NCI-H2171 treated with DMSO at 0.1 percent for 48 hours (cell line): ENCODE measurements around the gene SF1.

Source experiments
- DNase-seq: peaks from one replicate; lab custom pipeline; 2025; lab: John Stamatoyannopoulos, UW

Gene SF1

DNA sequence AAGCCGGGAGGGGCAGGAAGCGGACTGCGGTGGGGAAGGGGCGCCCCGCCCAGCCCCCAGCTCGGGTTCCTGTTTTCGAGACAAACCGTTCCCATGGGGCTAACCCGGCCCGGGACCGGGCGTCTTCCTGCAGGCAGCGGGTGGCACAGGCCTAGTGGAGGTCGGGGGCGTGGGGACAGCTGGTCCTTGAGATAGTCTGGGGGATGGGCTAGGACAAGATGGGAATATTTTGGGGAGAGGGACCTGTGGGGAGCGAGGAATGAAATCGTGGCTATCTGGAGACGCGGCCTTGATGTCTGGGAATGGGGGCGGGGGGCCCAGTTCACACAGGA lies 33.2 kb downstream of the SF1 start:
- DNase-seq, result peak; percentile 41

DNA sequence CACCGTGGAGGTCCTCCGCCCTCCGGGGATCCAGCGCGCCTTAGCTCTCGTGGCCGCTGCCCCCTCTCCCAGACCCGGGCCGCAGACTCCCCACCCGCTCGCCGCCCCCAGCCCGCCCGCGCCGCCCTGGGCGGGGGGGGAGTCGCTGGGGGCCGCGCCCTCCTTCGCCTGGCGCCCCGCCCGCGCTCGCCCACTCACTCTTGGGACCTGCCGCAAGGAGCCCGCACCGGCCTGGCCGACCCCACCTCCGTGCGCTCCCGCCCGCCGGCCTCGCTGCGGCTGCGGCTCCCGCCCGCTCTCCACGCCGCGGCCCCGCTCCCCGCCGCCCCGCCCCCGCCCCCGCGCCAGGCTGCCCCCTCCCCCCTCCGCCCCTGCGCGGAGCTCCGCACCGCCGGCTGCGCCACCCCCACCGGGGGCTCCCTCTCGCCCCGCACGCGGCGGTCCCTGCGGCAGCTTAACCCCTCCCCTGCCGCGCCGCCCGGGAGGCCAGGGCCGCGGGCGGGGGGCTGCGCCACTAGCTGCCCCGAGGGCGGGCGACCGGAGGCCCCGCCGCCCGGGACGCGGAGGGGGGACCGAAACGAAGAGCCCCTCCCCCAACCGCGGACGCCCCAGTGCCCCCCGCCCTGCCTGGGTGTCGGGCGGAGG lies 33.7 kb downstream of the SF1 start:
- DNase-seq, result no peak

DNA sequence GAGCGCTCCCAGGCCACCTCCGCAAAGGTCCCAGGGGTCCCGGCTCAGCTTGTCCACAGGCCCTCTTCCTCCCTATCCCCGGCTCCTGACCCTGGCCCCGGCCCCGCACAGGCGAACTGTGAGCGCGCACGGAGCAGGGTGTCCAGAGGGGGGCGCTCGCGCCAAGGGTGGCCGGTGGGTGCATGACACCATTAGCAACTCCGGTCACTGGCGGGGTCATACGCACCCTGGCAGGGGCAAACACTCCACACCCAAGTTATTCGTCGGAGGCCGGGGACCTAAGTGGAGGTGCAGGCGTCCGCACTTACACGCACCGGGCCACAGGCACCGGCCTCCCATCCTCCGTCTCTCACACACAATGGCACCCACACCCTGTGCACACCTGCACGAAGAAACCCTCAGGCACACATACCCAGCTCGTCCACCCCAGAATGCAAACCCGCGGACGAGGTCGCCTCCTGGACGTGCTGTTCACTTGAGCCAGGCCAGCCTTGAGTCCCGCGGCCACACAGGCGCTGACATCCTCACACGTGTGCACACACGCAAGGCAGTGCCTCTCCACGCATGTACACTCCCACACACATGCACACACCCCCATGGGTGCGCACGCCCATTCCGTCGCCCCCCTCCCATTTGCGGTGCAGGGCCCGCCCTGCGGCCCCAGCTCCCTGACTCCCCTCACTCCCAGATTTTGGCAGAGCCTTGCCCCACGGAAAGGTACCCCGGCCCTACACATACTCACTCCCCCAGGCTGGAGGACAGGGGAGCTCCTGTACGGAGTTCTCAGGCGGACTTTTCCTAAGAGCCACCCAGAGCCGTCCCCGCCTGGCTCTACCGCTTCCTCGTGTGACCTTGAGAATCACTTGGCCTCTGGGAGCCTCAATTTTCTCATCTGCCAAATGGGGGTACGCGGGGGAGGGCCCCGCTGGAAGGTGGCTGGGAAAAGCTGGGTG lies 34.5 kb downstream of the SF1 start, which contains the start of gene RASGRP2:
RASGRP2 (minus strand) TSS at position 552 of the 953 bp plus-strand sequence. CDS start 1,276 bp downstream, outside the sequence.
- no peak for DNase-seq

DNA sequence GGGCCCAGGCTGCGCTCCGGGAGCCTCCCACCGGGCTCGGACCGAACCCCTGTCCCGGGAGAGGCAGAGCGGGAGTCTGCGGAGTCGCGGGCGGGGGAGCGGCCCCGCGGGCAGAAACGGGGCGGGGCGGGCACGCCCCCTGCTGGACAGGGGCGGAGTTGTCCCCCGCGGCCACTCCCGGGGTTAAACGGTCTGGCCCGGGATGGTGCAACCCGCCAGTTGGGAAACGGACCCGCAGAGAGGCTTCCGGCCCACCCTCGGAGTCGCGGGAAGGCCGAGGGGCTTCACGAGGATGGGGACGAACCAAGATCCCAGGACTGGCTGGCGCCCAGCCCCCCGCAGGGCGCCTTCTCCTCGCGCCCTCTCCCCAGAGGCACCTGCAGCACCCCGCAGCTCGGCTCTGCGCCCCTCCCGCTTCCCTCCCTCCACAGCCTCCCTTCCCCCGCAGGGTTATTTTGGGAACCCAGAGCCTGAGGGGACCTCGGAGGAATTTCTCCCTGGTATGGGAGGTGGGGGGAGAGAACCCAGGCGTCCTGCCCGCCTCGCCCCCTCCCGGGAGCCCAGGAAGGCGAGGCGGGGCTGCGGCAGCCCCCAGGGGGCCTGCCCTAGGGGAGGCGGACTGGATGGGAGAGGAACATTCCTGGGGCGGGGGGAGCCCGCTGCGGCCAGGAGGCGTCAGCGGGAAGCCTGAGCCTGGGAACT lies 35.3 kb downstream of the SF1 start:
- peak; percentile 26 for DNase-seq

DNA sequence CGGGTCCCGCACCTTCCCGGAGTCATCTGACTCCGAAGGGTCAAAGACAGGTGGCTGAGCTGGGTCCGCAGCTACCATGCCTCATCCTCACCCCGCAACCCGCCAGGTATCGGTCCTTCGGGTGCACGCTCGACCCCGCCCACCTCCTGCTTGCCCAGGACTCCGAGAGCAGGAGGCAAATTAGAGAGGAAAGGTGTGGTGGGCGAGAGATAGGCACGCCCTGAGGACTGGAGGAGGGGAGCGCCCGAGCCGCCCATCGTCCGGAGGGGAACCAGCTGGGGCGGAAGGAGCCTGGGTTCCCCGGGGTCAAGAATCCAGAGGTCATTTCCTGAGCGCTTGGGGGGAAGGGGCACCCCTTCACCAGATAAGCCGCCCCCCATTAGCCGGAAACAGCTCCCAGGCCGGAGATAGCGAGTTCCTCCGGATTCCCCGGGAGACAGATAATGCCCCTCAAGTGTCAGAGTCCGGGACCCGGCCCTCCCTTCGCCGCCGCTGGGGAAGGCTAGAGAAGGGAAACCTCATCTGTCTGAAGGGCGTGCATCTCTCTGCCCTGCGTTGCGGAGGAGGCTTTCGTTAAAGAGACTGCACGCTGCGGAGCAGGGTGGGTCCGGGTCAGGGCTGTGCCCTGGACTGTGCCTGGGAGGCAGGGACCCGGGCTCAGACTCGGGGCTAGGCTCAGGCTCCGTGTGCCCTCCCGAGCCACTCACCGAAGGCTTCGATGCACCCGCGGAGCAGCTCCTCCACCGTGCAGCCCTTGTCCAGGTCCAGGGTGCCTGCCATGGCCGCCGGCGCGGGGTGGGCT lies 36.1 kb downstream of the SF1 start:
- no peak for DNase-seq

DNA sequence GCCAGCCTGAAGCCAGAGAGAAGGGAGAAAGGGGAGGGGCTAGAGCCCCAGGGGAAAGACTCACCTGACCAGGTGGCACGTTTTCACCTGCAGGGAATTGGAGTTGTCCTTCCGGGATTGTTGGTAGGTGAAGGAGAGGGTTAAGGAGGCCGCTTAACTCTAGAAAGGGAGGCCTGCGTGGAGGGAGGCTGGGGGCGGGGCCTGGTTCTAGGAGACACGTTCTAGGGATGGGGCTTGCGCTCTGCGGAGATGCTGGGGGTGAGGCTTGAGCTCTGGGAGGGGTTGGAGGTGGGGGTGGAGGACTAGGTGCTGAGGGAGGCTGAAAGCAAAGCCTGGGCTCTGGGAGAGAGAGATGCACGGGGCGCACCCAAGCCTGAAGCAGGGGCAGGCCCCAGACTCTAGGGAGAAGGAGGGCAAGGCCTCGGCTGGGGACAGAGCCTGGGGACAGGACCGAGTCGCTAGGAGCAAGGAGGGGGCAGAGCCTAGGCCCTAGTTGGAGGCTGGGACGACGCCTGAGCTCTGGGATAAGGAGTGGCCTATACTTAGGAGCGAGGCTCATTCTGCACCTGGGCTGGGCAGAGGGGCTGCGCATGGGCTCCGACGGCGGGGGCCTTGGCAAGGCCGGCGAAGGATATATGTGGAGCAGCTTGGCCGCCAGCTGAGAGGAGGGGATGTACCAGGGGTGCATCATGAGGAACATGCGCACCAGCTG lies 36.8 kb downstream of the SF1 start:
- DNase-seq, result no peak

DNA sequence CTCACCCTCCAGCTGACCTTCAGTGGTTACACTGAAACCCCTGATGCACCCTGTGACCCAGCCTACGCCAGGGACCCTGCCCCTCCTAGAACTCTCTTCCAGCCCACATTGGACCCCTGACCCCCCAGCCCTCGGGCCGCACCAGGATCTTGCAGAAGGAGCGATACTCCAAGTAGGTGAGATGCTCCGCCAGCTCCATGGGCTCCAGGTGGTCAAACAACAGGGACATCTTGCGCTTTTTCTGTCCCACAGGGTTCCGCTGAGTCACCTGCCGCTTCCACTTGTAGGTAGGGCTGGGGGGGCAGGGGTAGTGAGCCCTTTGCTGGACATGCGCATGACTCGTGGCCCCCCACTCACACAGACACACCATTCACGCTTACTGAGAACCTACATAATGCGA lies 38.5 kb downstream of the SF1 start:
- DNase-seq, result no peak

DNA sequence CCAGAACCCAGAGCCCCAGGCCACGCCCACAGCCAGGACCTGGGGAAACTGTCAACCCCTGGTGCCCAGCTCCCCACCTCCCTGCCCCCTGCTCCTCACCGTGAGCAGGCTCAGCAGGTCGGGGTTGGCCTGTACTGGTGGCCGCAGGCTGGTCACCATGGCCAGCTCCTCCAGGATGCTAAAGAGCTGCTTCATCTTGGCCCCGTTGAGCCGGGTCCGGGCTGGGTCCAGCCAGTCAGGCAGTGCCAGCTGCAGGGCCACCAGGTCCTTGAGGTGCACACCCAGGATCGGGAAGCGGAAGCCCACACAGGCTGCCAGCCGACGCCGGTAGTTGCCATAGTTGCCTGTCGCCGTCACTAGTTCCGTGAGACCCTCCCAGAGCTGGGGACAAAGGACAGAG lies 41.7 kb downstream of the SF1 start:
- DNase-seq, result no peak

DNA sequence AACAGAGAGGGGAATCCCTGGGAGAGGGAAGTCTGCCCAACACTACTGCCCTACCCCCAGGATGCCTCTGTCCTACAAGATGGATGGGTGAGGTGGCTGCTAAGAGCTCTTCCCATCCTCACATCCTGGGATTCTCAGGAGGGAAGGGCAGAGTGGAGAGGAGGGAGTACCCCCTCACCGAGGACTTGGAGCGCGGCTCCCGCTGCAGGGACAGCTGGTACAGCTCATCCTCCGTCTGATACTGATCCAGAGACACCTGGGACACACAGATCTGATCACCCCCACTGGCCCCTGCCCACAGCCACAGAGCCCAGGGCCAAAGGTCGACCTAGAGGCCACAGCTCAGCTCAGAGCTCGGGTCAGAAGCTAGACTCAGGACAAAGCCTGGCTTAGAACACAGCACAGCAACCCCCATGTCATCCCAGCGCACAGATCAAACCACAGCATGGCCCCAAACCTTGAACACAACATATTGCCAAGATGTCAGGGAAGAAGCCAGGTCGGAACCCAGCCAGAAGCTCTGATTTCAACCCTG lies 42.5 kb downstream of the SF1 start:
- DNase-seq, result no peak

DNA sequence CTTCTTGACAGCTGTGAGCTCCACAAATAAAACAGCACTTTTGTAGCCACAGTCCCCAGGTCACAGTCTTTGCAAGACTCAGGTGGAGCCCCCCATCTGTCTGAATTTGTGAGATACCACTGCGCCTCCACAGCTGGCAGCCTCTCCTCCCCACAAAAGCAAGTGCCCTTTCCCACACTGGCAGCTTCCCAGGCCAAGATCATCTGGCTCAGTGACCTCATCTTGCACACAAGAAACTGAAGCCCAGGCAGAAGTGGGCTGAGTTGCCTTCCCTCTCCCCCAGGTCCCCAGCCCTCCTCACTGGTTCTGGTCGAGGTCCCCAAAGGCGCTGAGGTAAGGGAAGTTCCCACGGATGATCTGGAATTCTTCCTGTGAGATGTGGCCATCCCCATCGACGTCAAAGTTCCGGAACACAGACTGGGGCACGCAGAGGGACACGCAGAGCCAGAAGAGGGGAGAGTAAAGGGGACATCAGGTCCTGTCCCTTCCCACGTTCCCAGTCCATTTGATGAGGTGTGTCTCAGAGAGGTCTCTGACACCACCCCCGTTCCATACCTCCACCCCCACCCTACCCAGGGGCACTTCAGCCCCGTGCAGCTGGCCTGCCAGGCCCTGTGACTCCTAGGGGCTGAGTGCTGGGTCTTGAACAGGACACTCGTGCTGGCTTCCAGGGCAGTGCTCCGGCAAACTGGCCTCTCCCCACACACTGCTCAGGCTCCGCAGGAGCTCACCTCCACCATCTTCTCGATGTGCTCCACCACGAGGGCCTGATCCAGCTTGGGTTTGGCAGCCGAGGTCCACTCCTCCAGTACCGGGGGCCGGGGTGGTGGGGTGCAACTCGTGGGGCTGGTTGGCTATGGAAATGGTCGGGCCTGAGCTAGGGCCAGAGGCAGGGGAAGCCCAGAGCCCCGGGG lies 43.3 kb downstream of the SF1 start:
- peak; percentile 26 for DNase-seq

DNA sequence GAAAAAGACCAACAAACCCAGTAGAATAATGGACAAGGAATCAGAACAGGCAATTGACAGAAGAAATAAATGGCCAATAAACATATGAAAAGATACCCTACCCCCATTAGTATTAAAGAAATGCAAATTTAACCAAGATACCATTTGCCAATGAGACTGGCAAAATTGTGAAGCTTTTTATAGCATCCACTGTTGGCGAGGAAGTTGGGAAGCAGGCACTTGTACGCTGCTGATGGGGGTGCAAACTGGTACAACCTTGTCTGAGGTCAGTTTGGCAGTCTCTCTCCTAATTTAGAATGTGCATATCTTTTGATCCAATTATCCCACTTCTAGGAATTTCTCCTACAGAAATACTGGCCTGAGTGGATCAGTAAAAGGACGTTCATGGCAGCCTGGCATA lies 46.7 kb downstream of the SF1 start:
- no peak for DNase-seq

DNA sequence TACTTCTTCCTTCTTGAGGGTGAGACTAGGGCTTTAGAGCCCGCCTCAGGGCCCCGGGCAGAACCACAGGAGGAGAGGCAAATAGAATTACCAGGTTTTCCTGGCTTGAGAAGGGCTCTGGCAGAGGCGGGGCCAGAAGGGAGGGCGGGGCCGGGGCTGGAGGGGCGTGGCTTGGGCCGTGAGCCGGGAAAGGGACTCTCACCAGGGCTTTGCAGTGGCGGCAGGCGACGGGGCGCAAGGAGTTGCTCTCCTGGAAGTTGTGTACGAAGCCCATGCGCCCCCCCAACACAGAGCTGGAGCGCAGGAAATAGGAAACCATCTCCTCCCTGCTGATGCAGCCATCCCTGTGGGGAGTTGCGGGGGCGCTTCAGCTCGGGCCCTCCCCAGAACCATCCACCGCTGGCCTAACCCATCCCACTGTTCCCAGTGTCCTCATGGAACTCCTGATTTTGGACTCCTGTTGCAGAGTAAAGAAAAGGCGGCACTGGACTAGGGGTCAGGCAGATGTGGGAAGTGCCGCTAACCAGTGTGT lies 48.4 kb downstream of the SF1 start:
- DNase-seq, result no peak

DNA sequence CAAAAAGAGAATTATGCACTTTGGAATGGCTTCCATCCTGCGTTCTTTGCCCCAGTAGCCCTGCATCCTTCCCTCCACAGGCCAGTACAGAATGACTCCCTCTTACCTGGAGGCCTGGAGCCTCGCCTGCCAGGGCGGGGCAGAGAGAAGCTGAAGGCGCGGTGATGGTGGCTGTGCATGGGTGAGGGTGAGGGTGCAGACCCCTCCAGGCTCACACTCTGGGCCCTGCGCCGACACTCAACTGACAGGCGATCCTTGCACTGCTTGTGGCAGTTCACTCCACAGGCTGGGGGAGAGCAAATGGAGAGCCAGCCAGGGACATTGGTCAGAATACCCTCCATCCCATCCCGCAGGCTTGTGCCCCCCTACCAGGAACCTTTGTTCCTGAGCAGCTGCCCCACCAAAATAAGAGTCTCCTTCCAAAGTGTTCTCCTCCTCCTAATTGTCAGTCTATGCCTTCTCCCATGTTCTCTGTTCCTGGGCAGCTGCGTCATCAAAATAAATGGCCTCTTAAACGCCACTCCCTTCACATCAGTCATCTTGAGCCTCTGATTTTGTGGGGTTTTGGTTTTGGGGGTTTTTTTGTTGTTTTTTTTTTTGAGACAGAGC lies 49.5 kb downstream of the SF1 start:
- no peak for DNase-seq

DNA sequence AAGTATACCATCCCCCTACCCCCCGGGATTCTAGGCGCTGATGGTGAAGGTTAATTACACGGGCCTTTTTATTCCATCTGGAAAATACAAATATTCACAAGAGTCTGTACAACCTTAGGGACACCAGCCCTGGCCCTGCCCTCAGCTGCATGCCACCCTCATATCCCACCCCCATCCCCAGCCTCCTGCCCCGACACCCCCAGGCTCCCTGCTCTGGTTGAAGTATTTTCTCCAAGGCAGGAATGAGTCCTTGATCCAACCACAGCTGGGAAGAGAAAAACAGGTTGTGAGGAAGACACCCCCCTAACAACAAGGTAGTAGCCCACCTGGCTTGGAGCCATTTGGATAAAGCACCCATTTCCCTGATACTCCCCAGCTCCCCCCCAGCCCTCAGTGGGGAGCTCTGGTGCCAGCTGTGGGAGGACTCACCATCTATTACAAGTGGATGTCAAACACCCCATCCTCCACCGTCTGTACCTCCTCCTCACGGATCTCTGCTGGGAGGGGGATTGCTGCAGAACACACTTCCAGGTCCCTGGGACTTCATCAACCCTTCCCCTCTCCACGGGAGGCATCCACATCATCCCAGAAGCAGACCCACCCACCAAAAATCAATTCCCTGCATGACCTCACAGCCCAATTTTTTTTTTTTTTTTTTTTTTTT lies 51.3 kb downstream of the SF1 start:
- no peak for DNase-seq

DNA sequence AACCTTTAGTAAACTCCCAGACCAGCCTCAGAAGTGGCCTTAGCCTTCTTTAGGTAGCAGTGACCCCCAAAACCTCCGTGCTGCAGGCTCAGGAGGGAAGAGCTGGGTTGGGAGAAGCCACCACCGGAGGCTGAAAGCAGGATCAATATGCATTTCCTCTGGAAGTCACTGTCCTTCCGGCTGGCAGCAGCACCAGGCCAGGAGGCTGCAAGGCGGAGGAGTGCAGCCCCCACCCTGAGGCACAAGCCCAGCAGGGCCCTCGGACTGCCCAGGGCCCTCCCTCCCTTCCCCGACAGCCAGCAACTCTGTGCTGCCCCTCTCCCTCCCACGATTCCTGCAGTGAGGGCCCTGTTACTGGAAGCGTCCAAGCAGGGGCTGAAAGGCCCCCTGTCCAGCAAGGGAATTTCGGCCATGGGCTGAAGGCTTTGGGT lies 52.1 kb downstream of the SF1 start:
- DNase-seq, result no peak

DNA sequence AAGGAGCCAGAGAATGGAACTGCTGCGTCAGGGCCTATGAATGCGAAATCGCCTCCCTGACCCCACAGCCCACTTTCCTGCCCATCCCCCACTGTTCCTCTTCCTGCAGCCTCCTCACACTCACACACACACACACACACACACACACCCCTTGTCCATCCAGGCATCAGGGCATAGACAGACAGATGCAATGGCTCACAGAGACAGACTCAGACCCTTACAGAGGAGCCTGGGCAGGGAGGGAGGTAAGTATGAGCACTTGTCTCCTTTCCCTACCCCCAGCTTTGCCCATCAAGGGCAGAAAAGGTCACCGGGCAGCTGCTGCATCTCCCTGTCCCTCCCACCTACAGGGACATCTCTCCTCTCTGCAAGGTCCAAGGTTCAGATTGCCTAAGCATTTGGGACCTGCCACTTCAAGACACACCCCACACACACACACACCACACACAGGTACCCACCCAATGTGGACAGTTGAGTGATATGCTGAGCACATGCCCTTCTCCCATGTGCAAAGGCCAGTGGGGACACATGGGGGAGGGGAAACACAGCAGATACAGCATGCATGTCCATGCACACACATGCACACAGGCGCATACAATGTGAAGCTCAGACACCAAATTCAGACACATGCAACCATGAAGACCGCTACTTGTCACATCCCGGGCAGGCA lies 53.3 kb downstream of the SF1 start:
- DNase-seq, result no peak

DNA sequence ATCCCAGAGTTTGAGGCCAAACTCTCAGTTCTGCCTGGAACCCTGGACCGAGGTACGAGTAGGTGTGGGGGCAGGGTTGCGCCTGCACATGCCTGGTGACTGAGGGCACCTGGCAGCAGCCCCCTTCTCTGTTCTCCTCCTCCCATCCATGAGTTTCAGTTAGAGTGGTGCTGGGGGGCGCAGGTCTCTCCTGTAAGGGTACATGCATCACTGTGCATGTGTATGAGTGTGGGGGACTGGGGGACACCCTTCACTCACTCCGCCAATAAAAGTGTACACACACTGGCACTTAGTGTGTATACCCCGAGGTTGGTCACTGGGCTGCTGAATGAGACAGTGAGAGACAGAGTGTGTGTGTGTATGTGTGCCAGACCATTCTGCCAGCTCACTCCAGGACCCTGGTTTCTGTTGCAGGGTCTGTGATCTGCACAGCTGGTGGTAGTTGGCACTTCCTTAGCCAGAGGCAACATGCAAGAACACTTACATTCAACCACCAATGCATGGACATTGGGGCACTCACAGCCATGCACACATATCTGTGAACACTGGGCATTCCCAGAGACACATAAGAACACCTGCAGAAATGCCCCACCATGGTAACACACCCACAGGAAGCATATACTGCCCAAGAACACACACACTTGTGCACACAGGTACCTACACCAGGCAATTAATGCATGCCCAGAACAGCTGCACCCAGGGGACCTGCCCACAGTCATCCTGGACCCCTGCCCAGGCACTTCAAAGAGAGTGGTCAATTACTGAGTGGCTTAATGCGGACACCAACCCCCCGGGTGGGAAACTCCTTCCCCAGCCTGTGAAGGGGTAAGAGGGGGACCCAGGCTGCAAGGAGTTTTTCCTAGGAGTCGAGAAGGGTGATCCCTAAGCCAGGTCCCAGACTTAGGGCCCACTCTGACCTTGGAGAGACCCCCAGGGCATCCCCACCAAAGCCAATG lies 54.2 kb downstream of the SF1 start:
- no peak for DNase-seq
